ENCODE measurements around the gene IVD.

IVD gene

GRCh38 chr15:40439461-40439959, 33.9 kb downstream of the IVD start:
- no peak for DNase-seq (ENCODE audit: low read depth)
- H3K4me3 ChIP-seq (replicated peaks; ENCODE audit: low read depth, low read length) = peak overlapping the region; percentile 68
- no peak for TF ChIP-seq CTCF (IDR thresholded peaks at IDR 0.05; ENCODE audit: low read length, missing control alignments)

DNA sequence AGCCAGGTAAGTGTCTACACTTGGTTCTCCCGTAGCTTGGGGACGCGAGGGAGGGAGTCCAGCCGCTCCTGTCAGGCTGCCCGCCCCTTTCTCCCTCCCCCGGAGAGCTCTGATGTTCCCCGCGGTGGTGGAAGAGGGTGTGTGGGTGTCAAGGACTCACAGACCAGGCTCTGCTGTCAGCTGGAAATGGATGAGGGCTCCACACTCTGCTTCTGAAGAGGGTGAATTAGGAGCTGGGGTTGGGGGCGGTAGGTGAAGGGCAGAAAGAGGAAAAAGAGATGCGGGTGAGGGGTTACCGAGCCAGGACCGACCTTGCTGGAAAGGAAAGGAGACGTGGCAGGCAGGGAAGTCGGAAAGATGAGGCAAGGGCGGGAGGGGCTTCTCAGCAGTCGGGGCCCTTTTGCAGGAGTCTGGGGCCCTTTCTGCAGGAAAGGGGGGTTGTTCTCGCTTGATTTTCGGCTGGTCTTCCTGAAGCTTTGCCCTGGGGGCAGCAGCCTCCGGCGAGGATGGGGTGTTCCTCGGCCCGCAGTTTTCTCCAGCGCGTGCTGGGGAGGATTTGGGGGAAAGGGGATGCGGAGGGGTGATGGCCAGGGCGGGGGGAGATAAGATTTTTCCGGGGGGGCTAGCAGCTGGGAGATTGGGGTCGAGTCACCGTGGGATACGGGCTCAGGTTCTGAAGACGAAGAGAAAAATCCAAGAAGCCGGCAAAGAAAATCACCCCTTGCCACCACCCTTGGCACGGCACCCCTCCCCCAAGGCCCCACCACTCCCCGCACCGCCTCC, 34.6 kb downstream of the IVD start:
- TF ChIP-seq CTCF (IDR thresholded peaks at IDR 0.05; ENCODE audit: low read length, missing control alignments) = no peak
- peak overlapping the region; percentile 68 for H3K4me3 ChIP-seq (replicated peaks; ENCODE audit: low read depth, low read length)
- peak; percentile 31 for DNase-seq (ENCODE audit: low read depth)

DNA sequence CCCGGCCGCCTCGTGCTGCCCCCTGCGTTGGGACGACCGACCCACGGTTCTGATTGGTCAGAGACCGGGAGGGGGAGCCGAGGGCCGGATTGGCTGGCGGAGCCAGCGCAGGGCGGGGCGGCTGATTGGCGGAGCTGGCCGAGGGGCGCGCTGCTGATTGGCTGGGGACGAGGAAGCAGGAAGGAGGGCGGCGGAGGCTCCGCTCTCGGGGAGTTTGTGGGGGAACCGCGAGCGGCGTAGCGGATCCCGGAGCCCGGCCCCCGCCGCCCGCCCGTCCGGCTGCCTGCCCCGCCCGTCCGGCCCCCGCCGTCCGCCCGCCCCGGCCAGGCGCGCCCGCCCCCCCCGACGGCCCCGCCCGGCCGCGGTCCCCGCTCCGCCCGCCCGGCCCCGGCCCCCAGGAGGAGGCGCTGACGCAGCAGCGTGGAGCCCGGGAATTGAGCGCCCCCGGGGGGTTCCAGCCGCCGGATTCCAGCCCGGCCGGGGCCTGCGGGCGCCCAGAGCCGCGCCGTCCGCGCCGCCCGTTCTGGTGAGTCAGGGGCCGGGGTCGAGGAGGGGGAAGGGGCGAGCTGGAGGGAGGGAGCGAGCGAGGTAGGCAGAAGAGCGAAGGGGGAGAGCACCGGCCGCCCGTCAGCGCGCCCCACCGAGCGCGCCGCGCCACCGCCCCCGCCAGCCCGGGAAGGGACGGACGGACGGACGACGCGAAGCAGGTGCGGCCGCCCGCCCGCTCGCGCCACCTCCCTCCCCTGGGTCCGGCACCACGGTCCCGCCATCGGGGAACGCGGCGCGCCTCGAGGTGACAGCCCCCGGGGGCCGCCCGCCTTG, 35.4 kb downstream of the IVD start, which contains the start of gene BAHD1:
TSS of gene BAHD1 (plus strand) at position 211 of the 822 bp plus-strand sequence. CDS start 17,512 bp downstream, outside the sequence.
- no peak for TF ChIP-seq CTCF (IDR thresholded peaks at IDR 0.05; ENCODE audit: low read length, missing control alignments)
- H3K4me3 ChIP-seq (replicated peaks; ENCODE audit: low read depth, low read length) = peak within 1 kb of the TSS; percentile 68
- DNase-seq (ENCODE audit: low read depth) = peak; percentile 94

DNA sequence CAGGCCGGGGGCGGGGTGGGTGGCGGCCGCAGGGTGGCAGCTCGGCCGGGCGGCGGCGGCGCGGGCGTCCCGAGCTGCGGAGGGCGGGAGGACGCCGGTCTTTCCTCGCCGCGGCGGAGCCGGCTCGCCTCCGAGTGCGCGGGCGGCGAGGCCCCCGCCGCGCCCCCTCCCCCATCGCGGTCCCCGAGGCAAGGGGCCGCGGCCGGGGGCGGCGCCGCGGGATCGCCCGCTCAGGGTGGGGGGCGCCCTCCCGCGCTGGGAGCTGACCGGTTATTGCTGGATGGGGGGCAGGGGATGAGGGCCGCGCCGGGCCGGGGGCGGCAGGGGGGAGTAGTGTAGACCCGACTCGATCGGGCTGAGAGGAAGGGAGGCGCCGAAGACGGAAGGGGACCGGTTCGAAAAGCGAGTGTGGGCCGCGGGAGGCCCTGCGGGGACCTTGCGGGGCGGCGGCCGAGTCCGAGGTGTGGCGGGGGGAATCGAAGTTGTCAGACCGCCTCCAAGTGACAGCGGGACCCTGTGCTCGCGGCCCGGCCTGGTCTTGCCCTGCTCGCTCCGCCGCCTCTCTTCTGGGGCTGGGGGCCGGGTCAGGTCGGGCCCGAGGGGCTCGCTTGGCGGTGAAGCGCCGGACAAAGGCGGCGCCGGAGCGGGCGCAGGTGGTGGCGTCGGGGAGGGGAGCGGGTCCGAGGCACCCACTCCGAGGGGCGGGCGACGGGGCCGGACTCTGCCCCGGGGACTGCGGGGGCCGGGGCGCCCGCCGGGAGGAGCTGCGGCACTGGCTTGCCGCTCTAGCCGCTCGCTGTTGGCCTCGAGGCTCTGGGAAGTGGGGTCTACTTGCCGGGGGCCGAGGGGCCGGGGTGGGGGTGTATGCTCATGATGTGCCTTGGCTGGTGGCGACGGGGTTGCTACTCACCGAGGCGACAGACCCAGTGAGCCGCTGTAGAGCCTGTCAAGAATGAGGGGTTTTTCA, 36.3 kb downstream of the IVD start:
- peak overlapping the region; percentile 68 for H3K4me3 ChIP-seq (replicated peaks; ENCODE audit: low read depth, low read length)
- DNase-seq (ENCODE audit: low read depth) = no peak
- TF ChIP-seq CTCF (IDR thresholded peaks at IDR 0.05; ENCODE audit: low read length, missing control alignments) = no peak

DNA sequence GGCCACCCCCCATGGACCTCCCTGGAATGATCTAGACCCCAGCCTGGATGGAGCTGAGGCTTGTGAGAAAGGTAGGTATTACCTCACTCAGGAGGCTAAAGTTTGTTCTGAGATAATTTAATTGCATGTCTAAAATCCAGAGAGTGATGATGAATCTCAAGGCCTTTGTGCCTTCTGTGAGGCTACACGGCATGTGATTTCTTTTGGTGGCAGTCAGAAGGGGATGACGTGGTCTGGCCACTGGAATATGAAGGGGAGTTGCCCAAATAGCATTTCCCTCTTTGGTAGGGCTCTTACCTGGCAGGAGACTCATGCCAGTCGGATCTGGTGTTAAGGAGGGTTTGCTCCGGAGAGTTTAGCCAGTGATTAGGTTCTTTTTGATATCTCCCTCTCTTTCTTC, 37.7 kb downstream of the IVD start:
- TF ChIP-seq CTCF (IDR thresholded peaks at IDR 0.05; ENCODE audit: low read length, missing control alignments) = no peak
- no peak for DNase-seq (ENCODE audit: low read depth)
- H3K4me3 ChIP-seq (replicated peaks; ENCODE audit: low read depth, low read length) = no peak overlapping the region

DNA sequence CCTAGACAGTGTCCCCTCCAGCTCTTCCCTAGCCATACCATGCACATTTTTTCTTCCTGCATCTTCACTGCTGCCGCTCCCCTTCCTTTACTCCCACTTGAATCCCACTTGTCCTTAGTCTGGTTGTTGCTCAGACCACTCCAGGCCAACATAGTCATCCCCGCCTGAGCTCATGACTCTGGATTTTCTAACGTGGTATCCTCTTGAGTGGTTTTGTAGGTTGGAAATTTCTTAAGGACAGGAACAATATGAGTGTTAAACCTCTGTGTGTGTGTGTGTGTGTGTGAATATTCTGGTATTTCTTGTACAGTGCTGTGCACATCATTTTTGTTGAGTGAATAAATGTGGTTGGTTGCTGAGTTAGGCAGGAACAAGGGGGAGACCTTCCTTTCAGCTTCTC, 38.3 kb downstream of the IVD start:
- no peak for TF ChIP-seq CTCF (IDR thresholded peaks at IDR 0.05; ENCODE audit: low read length, missing control alignments)
- no peak for DNase-seq (ENCODE audit: low read depth)
- no peak overlapping the region for H3K4me3 ChIP-seq (replicated peaks; ENCODE audit: low read depth, low read length)
